Stimulated activated CD4-positive, alpha-beta T cell treated with anti-CD3 and anti-CD28 coated beads, Interleukin-12 subunit alpha, Interleukin-12 subunit beta, amount 100 ng/mL, for 24 hours (primary cell): ENCODE data around the gene OR11H6.
"Not testable (repeated sequence)": the region's sequence is repeated elsewhere in the genome, so short reads cannot be mapped to it uniquely, and the experiment has no call there.

Experiments used
- DNase-seq, 2 experiments: peaks; one replicate each; pipeline ENCODE4 v3.0.0-alpha.2; 2020; ENCODE audit warnings: low read depth in 2 of 2

The OR11H6 gene

GRCh38 chr14:20262642-20263128 is 39.2 kb downstream of the OR11H6 start:
- DNase-seq, result no peak

GRCh38 chr14:20264361-20264760 is 40.9 kb downstream of the OR11H6 start:
- DNase-seq, result not testable (repeated sequence)

- DNase-seq, result no peak
Measured at GRCh38 chr14:20274062-20274461, 50.6 kb downstream of the OR11H6 start.
